Stimulated activated effector memory CD8-positive, alpha-beta T cell treated with anti-CD3 and anti-CD28 coated beads, Interleukin-12 subunit alpha, Interleukin-12 subunit beta, amount 100 ng/mL, for 72 hours (primary cell): ENCODE measurements around the gene GVQW3.
A peak's percentile ranks its signal among the peaks of the same experiment; 100 is the strongest.
"Not testable (repeated sequence)": the region's sequence is repeated elsewhere in the genome, so short reads cannot be mapped to it uniquely, and the experiment has no call there.

Experiments
- ATAC-seq: fragments of 150-1000 bp; cut with Tn5 transposase; 2 replicates; pipeline ENCODE4 v1.10.0; 2021
- DNase-seq, 2 donors: peaks; one replicate each; pipeline ENCODE4 v3.0.0; 2021 to 2022; ENCODE audit warnings: low spot score in 2 of 2
- H3K27ac Mint-ChIP-seq: one replicate; pipeline ENCODE4 v1.8.0; 2022; ENCODE audit warnings: mild to moderate bottlenecking, mixed read lengths
- H3K36me3 Mint-ChIP-seq: one replicate; pipeline ENCODE4 v1.8.0; 2022; ENCODE audit warnings: mild to moderate bottlenecking, mixed read lengths
- H3K4me1 Mint-ChIP-seq: one replicate; pipeline ENCODE4 v1.8.0; 2022; ENCODE audit warnings: mixed read lengths
- H3K4me3 Mint-ChIP-seq: one replicate; pipeline ENCODE4 v1.8.0; 2022; ENCODE audit warnings: mild to moderate bottlenecking, mixed read lengths
- H3K9me3 Mint-ChIP-seq: one replicate; pipeline ENCODE4 v1.8.0; 2022; ENCODE audit warnings: mixed read lengths

The GVQW3 gene

GRCh38 chr11:76371170-76371569 lies 10.0 kb upstream of the GVQW3 start:
- ATAC-seq, result peak; percentile 100
- H3K9me3 Mint-ChIP-seq, result no peaks in the 10 kb centered on the region
- H3K36me3 Mint-ChIP-seq, result peaks cover under 1% of the 10 kb centered on the region
- peaks cover 48% of the 10 kb centered on the region for H3K4me1 Mint-ChIP-seq
- DNase-seq, result no peak
- peak overlapping the region; percentile 22 for H3K4me3 Mint-ChIP-seq
- peak overlapping the region; percentile 67 for H3K27ac Mint-ChIP-seq

DNA sequence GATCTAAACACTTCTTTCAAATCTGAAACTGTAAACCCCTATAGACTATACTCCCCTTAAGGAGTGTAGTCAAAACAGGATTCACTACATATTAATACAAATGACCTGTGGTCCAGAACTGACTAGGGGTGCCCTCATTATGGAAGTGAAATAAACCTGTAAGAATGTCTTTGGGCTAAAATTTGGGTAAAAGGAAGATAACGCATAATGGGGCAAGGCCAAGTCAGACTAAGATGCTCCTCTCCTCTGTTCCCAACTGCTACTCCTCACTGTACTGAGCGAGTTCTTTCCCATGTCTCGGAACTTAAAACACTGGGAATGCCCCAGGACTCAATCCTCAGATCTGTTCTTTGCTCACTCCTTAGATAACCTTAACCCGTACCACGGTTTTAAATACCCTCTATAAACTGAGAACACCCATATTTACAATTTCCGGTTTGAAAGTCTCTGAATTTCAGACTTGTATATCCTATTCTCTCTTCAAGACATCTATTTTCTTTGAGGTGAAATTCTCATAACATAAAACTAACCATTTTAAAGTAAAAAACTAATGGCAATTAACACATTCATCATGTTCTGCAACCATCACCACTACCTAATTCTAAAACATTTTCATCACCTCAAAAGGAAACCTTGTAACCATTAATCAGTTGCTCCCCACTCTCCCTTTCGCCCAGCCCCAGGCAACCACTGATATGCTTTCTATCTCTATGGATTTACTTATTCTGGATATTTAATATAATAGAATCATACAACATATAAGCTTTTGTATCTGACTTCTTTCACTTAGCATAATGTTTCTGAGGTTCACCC lies 4.2 kb upstream of the GVQW3 start:
- Mint-ChIP-seq H3K4me3 (peak overlapping the region; percentile 45), H3K4me1 (peaks cover 60% of the 10 kb centered on the region), H3K36me3 (peaks cover 7% of the 10 kb centered on the region), H3K27ac (peak overlapping the region; percentile 49), H3K9me3 (no peaks in the 10 kb centered on the region)
- peak; percentile 33 for ATAC-seq
- peak in 1 of 2 donors; percentile 58 for DNase-seq

GRCh38 chr11:76379807-76380158 lies 1.3 kb upstream of the GVQW3 start:
- H3K9me3 Mint-ChIP-seq, result no peaks in the 10 kb centered on the region
- DNase-seq, result no peak
- H3K4me1 Mint-ChIP-seq, result peaks cover 67% of the 10 kb centered on the region
- peaks cover 7% of the 10 kb centered on the region for H3K36me3 Mint-ChIP-seq
- ATAC-seq, result no peak
- H3K27ac Mint-ChIP-seq, result peak overlapping the region; percentile 89
- peak overlapping the region; percentile 81 for H3K4me3 Mint-ChIP-seq

GRCh38 chr11:76380159-76380976 lies 755 bp upstream of the GVQW3 start:
- H3K27ac Mint-ChIP-seq, result peak overlapping the region; percentile 89
- peaks cover 65% of the 10 kb centered on the region for H3K4me1 Mint-ChIP-seq
- H3K9me3 Mint-ChIP-seq, result no peaks in the 10 kb centered on the region
- DNase-seq (peak; percentile 55 to 84), ATAC-seq (peak; percentile 66)
- H3K4me3 Mint-ChIP-seq, result peak overlapping the region; percentile 81
- H3K36me3 Mint-ChIP-seq, result peaks cover 7% of the 10 kb centered on the region

DNA sequence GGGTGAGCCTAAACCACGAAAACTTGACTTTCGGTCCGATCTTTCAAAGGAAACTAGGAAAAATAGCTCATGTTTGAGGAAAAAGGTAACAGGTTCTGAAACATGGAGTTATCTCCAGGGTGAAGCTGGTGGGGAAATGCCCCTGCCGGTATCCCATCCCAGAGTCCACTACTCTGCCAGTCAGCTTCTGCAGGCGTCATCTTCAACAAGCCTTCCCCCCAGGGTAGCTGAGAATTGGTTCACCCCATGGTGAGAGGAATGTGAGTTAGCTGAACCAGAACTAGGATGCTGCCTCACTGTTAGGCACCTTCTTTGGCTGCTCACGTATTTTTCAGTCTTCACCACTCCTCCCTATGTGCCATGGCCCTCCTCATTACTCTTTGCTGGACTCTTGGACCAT lies 1.1 kb downstream of the GVQW3 start:
- H3K27ac Mint-ChIP-seq, result peak overlapping the region; percentile 79
- H3K4me3 Mint-ChIP-seq, result peak overlapping the region; percentile 81
- H3K36me3 Mint-ChIP-seq, result peaks cover 7% of the 10 kb centered on the region
- H3K4me1 Mint-ChIP-seq, result peaks cover 49% of the 10 kb centered on the region
- no peaks in the 10 kb centered on the region for H3K9me3 Mint-ChIP-seq
- ATAC-seq, result no peak
- DNase-seq, result peak in 1 of 2 donors; percentile 47

- no peak overlapping the region for H3K4me3 Mint-ChIP-seq
- H3K9me3 Mint-ChIP-seq, result no peaks in the 10 kb centered on the region
- DNase-seq (no peak), ATAC-seq (no peak)
- H3K36me3 Mint-ChIP-seq, result peaks cover 7% of the 10 kb centered on the region
- H3K27ac Mint-ChIP-seq, result no peak overlapping the region
- peaks cover 23% of the 10 kb centered on the region for H3K4me1 Mint-ChIP-seq
These were observed 4.8 kb downstream of the GVQW3 start for GRCh38 chr11:76385903-76386302.

DNA sequence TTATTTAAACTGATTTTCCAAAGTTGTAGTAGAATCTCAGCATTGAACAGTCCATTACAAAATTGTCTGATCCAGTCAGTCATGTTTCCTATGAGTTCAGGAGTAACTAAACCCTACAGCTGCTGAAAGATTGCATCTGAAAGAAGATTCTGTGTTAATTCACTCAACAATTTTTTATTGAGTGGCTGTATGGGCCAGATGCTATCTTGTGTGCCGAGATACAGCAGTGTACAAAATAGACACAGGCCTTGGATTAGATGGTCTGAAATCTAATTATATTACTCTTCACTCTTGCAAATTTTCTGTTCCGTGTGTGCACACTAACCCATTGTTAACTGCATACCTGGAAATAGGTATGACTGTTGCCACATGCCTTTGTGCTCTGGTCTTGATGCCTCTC lies 7.3 kb downstream of the GVQW3 start:
- peak overlapping the region; percentile 39 for H3K27ac Mint-ChIP-seq
- no peaks in the 10 kb centered on the region for H3K9me3 Mint-ChIP-seq
- no peak overlapping the region for H3K4me3 Mint-ChIP-seq
- DNase-seq, result no peak
- no peaks in the 10 kb centered on the region for H3K36me3 Mint-ChIP-seq
- no peak for ATAC-seq
- H3K4me1 Mint-ChIP-seq, result peaks cover under 1% of the 10 kb centered on the region

- DNase-seq, result no peak
- ATAC-seq, result no peak
- Mint-ChIP-seq H3K27ac (no peak overlapping the region), H3K36me3 (no peaks in the 10 kb centered on the region), H3K4me1 (no peaks in the 10 kb centered on the region), H3K4me3 (no peak overlapping the region), H3K9me3 (no peaks in the 10 kb centered on the region)
These were observed 9.9 kb downstream of the GVQW3 start for GRCh38 chr11:76391021-76391420.

- ATAC-seq (no peak), DNase-seq (no peak)
These were observed 10.8 kb downstream of the GVQW3 start for GRCh38 chr11:76391811-76392475.

GRCh38 chr11:76392870-76393269 lies 11.7 kb downstream of the GVQW3 start:
- Mint-ChIP-seq H3K9me3 (no peaks in the 10 kb centered on the region), H3K36me3 (no peaks in the 10 kb centered on the region), H3K27ac (no peak overlapping the region), H3K4me3 (no peak overlapping the region), H3K4me1 (no peaks in the 10 kb centered on the region)
- DNase-seq, result no peak
- no peak for ATAC-seq

More at GRCh38 chr11:76391811-76392475, 10.8 kb downstream of the GVQW3 start:
- H3K4me3 Mint-ChIP-seq, result no peak overlapping the region
- no peaks in the 10 kb centered on the region for H3K9me3 Mint-ChIP-seq
- H3K36me3 Mint-ChIP-seq, result no peaks in the 10 kb centered on the region
- no peaks in the 10 kb centered on the region for H3K4me1 Mint-ChIP-seq
- H3K27ac Mint-ChIP-seq, result no peak overlapping the region

DNA sequence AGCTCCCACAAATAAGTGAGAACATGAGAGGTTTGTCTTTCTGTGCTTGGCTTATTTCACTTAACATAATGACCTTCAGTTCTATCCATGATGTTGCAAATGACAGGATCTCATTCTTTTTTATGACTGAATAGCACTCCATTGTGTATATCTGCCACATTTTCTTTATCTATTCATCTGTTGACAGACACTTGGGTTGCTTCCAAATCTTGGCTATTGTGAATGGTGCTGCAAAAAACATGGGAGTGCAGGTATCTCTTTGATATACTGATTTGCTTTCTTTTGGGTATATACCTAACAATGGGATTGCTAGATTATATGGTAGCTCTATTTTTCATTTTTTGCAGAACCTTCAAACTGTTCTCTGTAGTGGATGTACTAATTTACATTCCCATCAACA lies 13.3 kb downstream of the GVQW3 start:
- ATAC-seq, result no peak
- no peak overlapping the region for H3K4me3 Mint-ChIP-seq
- DNase-seq, result no peak
- H3K9me3 Mint-ChIP-seq, result no peaks in the 10 kb centered on the region
- no peaks in the 10 kb centered on the region for H3K36me3 Mint-ChIP-seq
- H3K4me1 Mint-ChIP-seq, result no peaks in the 10 kb centered on the region
- no peak overlapping the region for H3K27ac Mint-ChIP-seq

GRCh38 chr11:76395296-76395695 lies 14.2 kb downstream of the GVQW3 start:
- ATAC-seq (no peak), DNase-seq (no peak)
- Mint-ChIP-seq H3K9me3 (no peaks in the 10 kb centered on the region), H3K36me3 (no peaks in the 10 kb centered on the region), H3K4me3 (no peak overlapping the region), H3K4me1 (no peaks in the 10 kb centered on the region), H3K27ac (no peak overlapping the region)

GRCh38 chr11:76397383-76397782 lies 16.3 kb downstream of the GVQW3 start:
- no peaks in the 10 kb centered on the region for H3K36me3 Mint-ChIP-seq
- DNase-seq, result no peak
- no peaks in the 10 kb centered on the region for H3K4me1 Mint-ChIP-seq
- H3K27ac Mint-ChIP-seq, result no peak overlapping the region
- no peak for ATAC-seq
- H3K9me3 Mint-ChIP-seq, result no peaks in the 10 kb centered on the region
- H3K4me3 Mint-ChIP-seq, result no peak overlapping the region

DNA sequence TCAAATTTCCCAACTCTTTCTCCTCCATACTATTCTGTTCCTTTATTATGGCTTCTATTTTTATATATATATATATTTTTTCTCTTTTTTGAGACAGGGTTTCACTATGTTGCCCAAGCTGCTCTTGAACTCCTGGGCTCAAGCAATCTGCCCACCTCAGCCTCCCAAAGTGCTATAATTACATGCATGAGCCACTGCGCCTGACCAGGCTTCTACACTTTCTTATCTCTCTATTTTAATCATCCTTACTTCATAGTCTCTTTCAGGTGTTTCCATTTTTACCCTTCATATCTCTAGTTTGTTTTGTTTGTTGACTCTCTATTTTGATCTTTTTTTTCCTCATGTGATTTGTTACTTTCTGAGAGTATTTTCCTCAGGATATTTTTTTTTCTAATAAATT lies 19.8 kb downstream of the GVQW3 start:
- no peak overlapping the region for H3K4me3 Mint-ChIP-seq
- H3K4me1 Mint-ChIP-seq, result no peaks in the 10 kb centered on the region
- H3K9me3 Mint-ChIP-seq, result no peaks in the 10 kb centered on the region
- no peak for DNase-seq
- no peaks in the 10 kb centered on the region for H3K36me3 Mint-ChIP-seq
- ATAC-seq, result no peak
- no peak overlapping the region for H3K27ac Mint-ChIP-seq

DNA sequence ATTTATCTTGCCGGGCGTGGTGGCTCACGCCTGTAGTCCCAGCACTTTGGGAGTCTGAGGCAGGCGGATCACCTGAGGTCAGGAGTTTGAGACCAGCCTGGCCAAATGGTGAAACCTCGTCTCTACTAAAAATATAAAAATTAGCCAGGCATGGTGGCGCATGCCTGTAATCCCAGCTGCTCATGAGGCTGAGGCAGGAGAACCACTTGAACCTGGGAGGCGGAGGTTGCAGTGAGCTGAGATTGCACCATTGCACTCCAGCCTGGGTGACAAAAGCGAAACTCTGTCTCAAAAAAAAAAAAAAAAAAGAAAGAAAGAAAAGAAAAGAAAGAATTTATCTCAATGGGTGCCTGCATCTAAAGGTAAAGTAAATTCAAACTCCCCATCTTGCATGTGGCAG lies 20.4 kb downstream of the GVQW3 start:
- H3K27ac Mint-ChIP-seq, H3K9me3 Mint-ChIP-seq, H3K4me1 Mint-ChIP-seq, H3K36me3 Mint-ChIP-seq, H3K4me3 Mint-ChIP-seq, ATAC-seq, DNase-seq: not testable (repeated sequence)
